ENCODE measurements around the gene CFAP141. TPM values are rescaled to one million over a fixed set of nuclear protein-coding genes. Genes with fewer than 3 reads are reported as not detected.

CFAP141 gene
- total RNA-seq, 1 donor from 2014 or later = not detected

GRCh38 chr1:154190550-154190949, 15.6 kb downstream of the CFAP141 start:
- H3K4me1 Mint-ChIP-seq = peaks cover 27% of the 10 kb centered on the region
- TF ChIP-seq, protein P1, sequence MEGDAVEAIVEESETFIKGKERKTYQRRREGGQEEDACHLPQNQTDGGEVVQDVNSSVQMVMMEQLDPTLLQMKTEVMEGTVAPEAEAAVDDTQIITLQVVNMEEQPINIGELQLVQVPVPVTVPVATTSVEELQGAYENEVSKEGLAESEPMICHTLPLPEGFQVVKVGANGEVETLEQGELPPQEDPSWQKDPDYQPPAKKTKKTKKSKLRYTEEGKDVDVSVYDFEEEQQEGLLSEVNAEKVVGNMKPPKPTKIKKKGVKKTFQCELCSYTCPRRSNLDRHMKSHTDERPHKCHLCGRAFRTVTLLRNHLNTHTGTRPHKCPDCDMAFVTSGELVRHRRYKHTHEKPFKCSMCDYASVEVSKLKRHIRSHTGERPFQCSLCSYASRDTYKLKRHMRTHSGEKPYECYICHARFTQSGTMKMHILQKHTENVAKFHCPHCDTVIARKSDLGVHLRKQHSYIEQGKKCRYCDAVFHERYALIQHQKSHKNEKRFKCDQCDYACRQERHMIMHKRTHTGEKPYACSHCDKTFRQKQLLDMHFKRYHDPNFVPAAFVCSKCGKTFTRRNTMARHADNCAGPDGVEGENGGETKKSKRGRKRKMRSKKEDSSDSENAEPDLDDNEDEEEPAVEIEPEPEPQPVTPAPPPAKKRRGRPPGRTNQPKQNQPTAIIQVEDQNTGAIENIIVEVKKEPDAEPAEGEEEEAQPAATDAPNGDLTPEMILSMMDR (IDR thresholded peaks at IDR 0.05) = no peak
- TF ChIP-seq EZH2 (IDR thresholded peaks at IDR 0.05) (no peak), EZH2phosphoT487 (IDR thresholded peaks at IDR 0.05) (no peak)
- H3K4me3 ChIP-seq = no peak overlapping the region

GRCh38 chr1:154186852-154187501, 19.2 kb downstream of the CFAP141 start:
- peaks cover 15% of the 10 kb centered on the region for H3K4me1 ChIP-seq
- H3K4me2 ChIP-seq = no peak overlapping the region
- Mint-ChIP-seq H3K9me3 (no peaks in the 10 kb centered on the region), H3K4me1 (peaks cover 32% of the 10 kb centered on the region), H3K4me3 (no peak overlapping the region), H3K27me3 (ENCODE audit: insufficient read depth, low read depth) (peaks cover 3% of the 10 kb centered on the region), H3K27ac (no peak overlapping the region), H3K36me3 (peaks cover 4% of the 10 kb centered on the region)
- no peaks in the 10 kb centered on the region for H3K36me3 ChIP-seq
- no peaks in the 10 kb centered on the region for H3K27me3 ChIP-seq
- peaks cover 9% of the 10 kb centered on the region for H3K79me2 ChIP-seq (ENCODE audit: low read depth)
- H3K27ac ChIP-seq = no peak overlapping the region
- peak overlapping the region; percentile 12 for H2AFZ ChIP-seq (replicated peaks)
- no peak overlapping the region for H3K4me3 ChIP-seq
- H3F3A ChIP-seq (ENCODE audit: low read depth) = peaks cover 38% of the 10 kb centered on the region
- DNase-seq (ENCODE audit: low spot score) = no peak
- H3K9ac ChIP-seq = no peak overlapping the region
- TF ChIP-seq, protein P1 (IDR thresholded peaks at IDR 0.05) = no peak
- no peak for TF ChIP-seq EZH2 (IDR thresholded peaks at IDR 0.05)
- peaks cover 9% of the 10 kb centered on the region for H4K20me1 ChIP-seq (ENCODE audit: low read depth)
- no peaks in the 10 kb centered on the region for H3K9me3 ChIP-seq (ENCODE audit: low read depth)

More at GRCh38 chr1:154190550-154190949, 15.6 kb downstream of the CFAP141 start:
- Histone ChIP-seq H3K4me2 (no peak overlapping the region), H4K20me1 (ENCODE audit: low read depth) (no peaks in the 10 kb centered on the region), H3K79me2 (ENCODE audit: low read depth) (no peaks in the 10 kb centered on the region), H3K36me3 (no peaks in the 10 kb centered on the region), H3K27ac (no peak overlapping the region), H3K9ac (no peak overlapping the region), H2AFZ (replicated peaks) (no peak overlapping the region), H3K4me1 (peaks cover 20% of the 10 kb centered on the region), H3K9me3 (ENCODE audit: low read depth) (no peaks in the 10 kb centered on the region), H3F3A (ENCODE audit: low read depth) (peaks cover 16% of the 10 kb centered on the region), H3K27me3 (no peaks in the 10 kb centered on the region)
- Mint-ChIP-seq H3K36me3 (no peaks in the 10 kb centered on the region), H3K27ac (no peak overlapping the region), H3K9me3 (no peaks in the 10 kb centered on the region), H3K4me3 (no peak overlapping the region), H3K27me3 (ENCODE audit: insufficient read depth, low read depth) (peaks cover 5% of the 10 kb centered on the region)
- no peak for DNase-seq (ENCODE audit: low spot score)

DNA sequence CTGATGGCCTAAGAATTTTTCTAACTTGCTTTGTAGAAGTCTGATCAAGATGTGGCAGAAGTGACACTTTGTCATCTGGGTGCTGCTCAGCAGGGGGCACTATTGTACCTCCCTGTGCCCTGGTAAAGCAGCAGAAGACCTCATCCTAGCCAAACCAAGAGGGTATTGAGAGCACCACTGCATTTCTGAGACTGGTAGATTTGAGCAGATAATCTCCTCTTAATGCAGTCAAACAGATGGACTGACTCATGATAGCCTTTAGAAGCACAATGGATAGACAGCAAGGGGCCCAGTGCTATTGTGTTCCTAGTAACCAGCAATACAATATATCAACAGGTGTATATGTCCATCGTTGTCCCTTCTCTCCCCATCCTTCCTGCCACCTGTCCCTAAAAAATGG, 20.0 kb downstream of the CFAP141 start:
- Mint-ChIP-seq H3K9me3 (no peaks in the 10 kb centered on the region), H3K4me1 (peaks cover 39% of the 10 kb centered on the region), H3K36me3 (peaks cover 6% of the 10 kb centered on the region), H3K27ac (peak overlapping the region; percentile 76), H3K27me3 (ENCODE audit: insufficient read depth, low read depth) (peaks cover 3% of the 10 kb centered on the region), H3K4me3 (peak overlapping the region; percentile 64)
- H4K20me1 ChIP-seq (ENCODE audit: low read depth) = peaks cover 17% of the 10 kb centered on the region
- no peak overlapping the region for H2AFZ ChIP-seq (replicated peaks)
- H3K9me3 ChIP-seq (ENCODE audit: low read depth) = no peaks in the 10 kb centered on the region
- H3K4me2 ChIP-seq = peak overlapping the region; percentile 47
- no peaks in the 10 kb centered on the region for H3K27me3 ChIP-seq
- peaks cover 17% of the 10 kb centered on the region for H3K79me2 ChIP-seq (ENCODE audit: low read depth)
- TF ChIP-seq EZH2 (IDR thresholded peaks at IDR 0.05) (no peak), EZH2phosphoT487 (IDR thresholded peaks at IDR 0.05) (peak; percentile 51)
- TF ChIP-seq, protein P1 (IDR thresholded peaks at IDR 0.05) = peak; percentile 63
- H3K36me3 ChIP-seq = no peaks in the 10 kb centered on the region
- H3K9ac ChIP-seq = no peak overlapping the region
- H3K4me1 ChIP-seq = peaks cover 21% of the 10 kb centered on the region
- H3K27ac ChIP-seq = no peak overlapping the region
- peaks cover 39% of the 10 kb centered on the region for H3F3A ChIP-seq (ENCODE audit: low read depth)
- no peak overlapping the region for H3K4me3 ChIP-seq
- peak; percentile 67 for DNase-seq (ENCODE audit: low spot score)
